H1 (cell line): ENCODE data around the gene USP20. TPM values are rescaled to one million over a fixed set of nuclear protein-coding genes. Genes with fewer than 3 reads are reported as not detected.

Experiments used
- HDAC6 ChIP-seq: IDR thresholded peaks from one replicate; pipeline ENCODE4 v1.7.1; 2012; ENCODE audit warnings: low read depth, mild to moderate bottlenecking, inconsistent platforms, low read length, moderate library complexity
- NRF1 ChIP-seq: IDR thresholded peaks from 2 replicates; pipeline ENCODE4 v1.6.1; 2011; ENCODE audit warnings: mild to moderate bottlenecking, low read depth, low read length, improper control_type of control experiment
- PHF8 ChIP-seq: fragments of 200-600 bp; sonication (generic); conservative IDR thresholded peaks from 2 replicates; pipeline ENCODE4 v1.7.1; 2012; ENCODE audit warnings: low read depth, mild to moderate bottlenecking, inconsistent platforms, low read length, moderate library complexity
- RBBP5 ChIP-seq: IDR thresholded peaks from 2 replicates; pipeline ENCODE4 v1.7.1; 2012; ENCODE audit warnings: low read depth, mild to moderate bottlenecking, inconsistent platforms, low read length, moderate library complexity, borderline replicate concordance
- SP2 ChIP-seq: IDR thresholded peaks from 2 replicates; pipeline ENCODE4 v1.6.1; 2012; ENCODE audit warnings: mild to moderate bottlenecking, low read length, inconsistent platforms
- TBP ChIP-seq: IDR thresholded peaks from 2 replicates; pipeline ENCODE4 v1.6.1; 2011; ENCODE audit warnings: low read depth, low read length, improper control_type of control experiment
- ZNF274 ChIP-seq: IDR thresholded peaks from 2 replicates; pipeline ENCODE4 v1.7.0; 2012; ENCODE audit warnings: low read length, borderline replicate concordance; ENCODE audit errors: extremely low read depth
- polyA plus RNA-seq, 7 experiments: library from polyadenylated mRNA; depleted of rRNA in 3 of 7; stranded (reverse) in 5 of 7; unstranded in 2 of 7; fragments of >200 nt in 5 of 7; fragments of 200-250 nt in 2 of 7; gene quantifications; 1 replicate in 5 of 7; 2 replicates in 1 of 7; 4 replicates in 1 of 7; pipeline versions ENCODE4 v1.2.1 to v1.2.3, GENCODE V29; 2011 to 2013; ENCODE audit warnings: missing spikeins in 2 of 7, mixed read lengths in 2 of 7
- total RNA-seq: library from RNA; stranded (reverse); fragmentation: NEBNext Ultra II Directional; extraction: Animal tissue kit (Norgen Biotek cat#: 25700); gene quantifications from 2 replicates; pipeline ENCODE4 v1.2.1, GENCODE V29; 2021
- TF ChIP-seq, protein P1 (sequence below): fragments of 300-600 bp; sonication (generic); IDR thresholded peaks from 2 replicates; pipeline ENCODE4 v1.7.1; 2012; ENCODE audit warnings: low read length, moderate library complexity, mild to moderate bottlenecking, inconsistent platforms; ENCODE audit not compliant: insufficient replicate concordance

The USP20 gene
- total and polyA plus RNA-seq, 2 of the 8 experiments (the other 6 are each of a cell fraction or from before 2014, with no cell fraction given), result 13.4 to 23.0 TPM

DNA sequence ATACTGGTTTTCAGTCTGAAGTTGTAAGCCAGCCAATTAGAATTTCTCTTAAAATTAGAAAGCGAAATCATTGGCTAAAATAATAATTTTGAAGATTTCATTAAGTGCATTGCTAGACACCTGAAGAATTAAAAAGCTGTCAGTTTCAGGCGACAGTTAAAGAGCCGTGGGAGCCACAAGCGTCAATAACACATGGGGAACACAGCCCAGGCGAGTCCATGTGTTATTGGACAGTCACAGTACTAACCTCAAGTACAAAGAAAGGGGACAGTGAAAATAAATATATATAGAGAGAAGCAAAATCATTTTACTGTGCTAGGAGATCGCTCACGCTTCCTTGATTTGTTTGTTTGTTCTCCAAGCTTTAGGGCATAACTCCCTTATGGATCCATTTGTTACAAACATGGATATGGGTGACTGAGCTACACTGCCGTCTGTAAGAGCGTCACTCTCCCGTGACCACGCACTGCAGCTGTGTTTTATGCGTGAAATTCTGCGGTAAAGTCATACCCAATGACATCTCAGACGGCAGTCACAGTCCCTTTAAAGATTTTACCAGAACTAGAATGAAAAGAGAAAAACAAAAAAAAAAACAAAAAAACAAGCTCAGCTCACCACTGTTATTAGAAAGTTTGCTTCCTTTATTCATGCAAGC lies 83.2 kb downstream of the USP20 start (continued):
- TF ChIP-seq, protein P1, sequence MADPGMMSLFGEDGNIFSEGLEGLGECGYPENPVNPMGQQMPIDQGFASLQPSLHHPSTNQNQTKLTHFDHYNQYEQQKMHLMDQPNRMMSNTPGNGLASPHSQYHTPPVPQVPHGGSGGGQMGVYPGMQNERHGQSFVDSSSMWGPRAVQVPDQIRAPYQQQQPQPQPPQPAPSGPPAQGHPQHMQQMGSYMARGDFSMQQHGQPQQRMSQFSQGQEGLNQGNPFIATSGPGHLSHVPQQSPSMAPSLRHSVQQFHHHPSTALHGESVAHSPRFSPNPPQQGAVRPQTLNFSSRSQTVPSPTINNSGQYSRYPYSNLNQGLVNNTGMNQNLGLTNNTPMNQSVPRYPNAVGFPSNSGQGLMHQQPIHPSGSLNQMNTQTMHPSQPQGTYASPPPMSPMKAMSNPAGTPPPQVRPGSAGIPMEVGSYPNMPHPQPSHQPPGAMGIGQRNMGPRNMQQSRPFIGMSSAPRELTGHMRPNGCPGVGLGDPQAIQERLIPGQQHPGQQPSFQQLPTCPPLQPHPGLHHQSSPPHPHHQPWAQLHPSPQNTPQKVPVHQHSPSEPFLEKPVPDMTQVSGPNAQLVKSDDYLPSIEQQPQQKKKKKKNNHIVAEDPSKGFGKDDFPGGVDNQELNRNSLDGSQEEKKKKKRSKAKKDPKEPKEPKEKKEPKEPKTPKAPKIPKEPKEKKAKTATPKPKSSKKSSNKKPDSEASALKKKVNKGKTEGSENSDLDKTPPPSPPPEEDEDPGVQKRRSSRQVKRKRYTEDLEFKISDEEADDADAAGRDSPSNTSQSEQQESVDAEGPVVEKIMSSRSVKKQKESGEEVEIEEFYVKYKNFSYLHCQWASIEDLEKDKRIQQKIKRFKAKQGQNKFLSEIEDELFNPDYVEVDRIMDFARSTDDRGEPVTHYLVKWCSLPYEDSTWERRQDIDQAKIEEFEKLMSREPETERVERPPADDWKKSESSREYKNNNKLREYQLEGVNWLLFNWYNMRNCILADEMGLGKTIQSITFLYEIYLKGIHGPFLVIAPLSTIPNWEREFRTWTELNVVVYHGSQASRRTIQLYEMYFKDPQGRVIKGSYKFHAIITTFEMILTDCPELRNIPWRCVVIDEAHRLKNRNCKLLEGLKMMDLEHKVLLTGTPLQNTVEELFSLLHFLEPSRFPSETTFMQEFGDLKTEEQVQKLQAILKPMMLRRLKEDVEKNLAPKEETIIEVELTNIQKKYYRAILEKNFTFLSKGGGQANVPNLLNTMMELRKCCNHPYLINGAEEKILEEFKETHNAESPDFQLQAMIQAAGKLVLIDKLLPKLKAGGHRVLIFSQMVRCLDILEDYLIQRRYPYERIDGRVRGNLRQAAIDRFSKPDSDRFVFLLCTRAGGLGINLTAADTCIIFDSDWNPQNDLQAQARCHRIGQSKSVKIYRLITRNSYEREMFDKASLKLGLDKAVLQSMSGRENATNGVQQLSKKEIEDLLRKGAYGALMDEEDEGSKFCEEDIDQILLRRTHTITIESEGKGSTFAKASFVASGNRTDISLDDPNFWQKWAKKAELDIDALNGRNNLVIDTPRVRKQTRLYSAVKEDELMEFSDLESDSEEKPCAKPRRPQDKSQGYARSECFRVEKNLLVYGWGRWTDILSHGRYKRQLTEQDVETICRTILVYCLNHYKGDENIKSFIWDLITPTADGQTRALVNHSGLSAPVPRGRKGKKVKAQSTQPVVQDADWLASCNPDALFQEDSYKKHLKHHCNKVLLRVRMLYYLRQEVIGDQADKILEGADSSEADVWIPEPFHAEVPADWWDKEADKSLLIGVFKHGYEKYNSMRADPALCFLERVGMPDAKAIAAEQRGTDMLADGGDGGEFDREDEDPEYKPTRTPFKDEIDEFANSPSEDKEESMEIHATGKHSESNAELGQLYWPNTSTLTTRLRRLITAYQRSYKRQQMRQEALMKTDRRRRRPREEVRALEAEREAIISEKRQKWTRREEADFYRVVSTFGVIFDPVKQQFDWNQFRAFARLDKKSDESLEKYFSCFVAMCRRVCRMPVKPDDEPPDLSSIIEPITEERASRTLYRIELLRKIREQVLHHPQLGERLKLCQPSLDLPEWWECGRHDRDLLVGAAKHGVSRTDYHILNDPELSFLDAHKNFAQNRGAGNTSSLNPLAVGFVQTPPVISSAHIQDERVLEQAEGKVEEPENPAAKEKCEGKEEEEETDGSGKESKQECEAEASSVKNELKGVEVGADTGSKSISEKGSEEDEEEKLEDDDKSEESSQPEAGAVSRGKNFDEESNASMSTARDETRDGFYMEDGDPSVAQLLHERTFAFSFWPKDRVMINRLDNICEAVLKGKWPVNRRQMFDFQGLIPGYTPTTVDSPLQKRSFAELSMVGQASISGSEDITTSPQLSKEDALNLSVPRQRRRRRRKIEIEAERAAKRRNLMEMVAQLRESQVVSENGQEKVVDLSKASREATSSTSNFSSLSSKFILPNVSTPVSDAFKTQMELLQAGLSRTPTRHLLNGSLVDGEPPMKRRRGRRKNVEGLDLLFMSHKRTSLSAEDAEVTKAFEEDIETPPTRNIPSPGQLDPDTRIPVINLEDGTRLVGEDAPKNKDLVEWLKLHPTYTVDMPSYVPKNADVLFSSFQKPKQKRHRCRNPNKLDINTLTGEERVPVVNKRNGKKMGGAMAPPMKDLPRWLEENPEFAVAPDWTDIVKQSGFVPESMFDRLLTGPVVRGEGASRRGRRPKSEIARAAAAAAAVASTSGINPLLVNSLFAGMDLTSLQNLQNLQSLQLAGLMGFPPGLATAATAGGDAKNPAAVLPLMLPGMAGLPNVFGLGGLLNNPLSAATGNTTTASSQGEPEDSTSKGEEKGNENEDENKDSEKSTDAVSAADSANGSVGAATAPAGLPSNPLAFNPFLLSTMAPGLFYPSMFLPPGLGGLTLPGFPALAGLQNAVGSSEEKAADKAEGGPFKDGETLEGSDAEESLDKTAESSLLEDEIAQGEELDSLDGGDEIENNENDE, result no peak
- TF ChIP-seq NRF1 (no peak), PHF8 (no peak), TBP (no peak), SP2 (no peak), RBBP5 (no peak), HDAC6 (no peak), ZNF274 (no peak)
